Right forelimb (tissue), 1 donor: ENCODE results near the gene ANKS1B.

Experiments
- DNase-seq: peaks from one replicate; pipeline ENCODE4 v3.0.0-alpha.2; 2018

ANKS1B gene

GRCh38 chr12:99553461-99553860 is 431.3 kb downstream of the ANKS1B start:
- no peak for DNase-seq

- no peak for DNase-seq
These were observed 432.7 kb downstream of the ANKS1B start for GRCh38 chr12:99552022-99552421.

- DNase-seq, result no peak
These were observed 435.1 kb downstream of the ANKS1B start for GRCh38 chr12:99549651-99550050.

GRCh38 chr12:99549196-99549595 is 435.5 kb downstream of the ANKS1B start:
- no peak for DNase-seq

GRCh38 chr12:99544457-99544856 is 440.3 kb downstream of the ANKS1B start:
- DNase-seq, result no peak

- DNase-seq, result no peak
These were observed 454.8 kb downstream of the ANKS1B start for GRCh38 chr12:99529966-99530365.

GRCh38 chr12:99528478-99528877 is 456.3 kb downstream of the ANKS1B start:
- no peak for DNase-seq

- DNase-seq, result no peak
These were observed 460.9 kb downstream of the ANKS1B start for GRCh38 chr12:99523853-99524252.

- DNase-seq, result no peak
These were observed 462.3 kb downstream of the ANKS1B start for GRCh38 chr12:99522456-99522855.

GRCh38 chr12:99521664-99522063 is 463.1 kb downstream of the ANKS1B start:
- no peak for DNase-seq

- DNase-seq, result no peak
These were observed 471.7 kb downstream of the ANKS1B start for GRCh38 chr12:99513066-99513465.

- DNase-seq, result no peak
These were observed 478.9 kb downstream of the ANKS1B start for GRCh38 chr12:99505805-99506204.

- DNase-seq, result no peak
These were observed 486.0 kb downstream of the ANKS1B start for GRCh38 chr12:99498756-99499155.

GRCh38 chr12:99495799-99496198 is 488.9 kb downstream of the ANKS1B start:
- DNase-seq, result no peak

GRCh38 chr12:99493197-99493596 is 491.5 kb downstream of the ANKS1B start:
- DNase-seq, result no peak

GRCh38 chr12:99486277-99486676 is 498.5 kb downstream of the ANKS1B start:
- no peak for DNase-seq

- DNase-seq, result no peak
These were observed 505.6 kb downstream of the ANKS1B start for GRCh38 chr12:99479149-99479548.

GRCh38 chr12:99476956-99477355 is 507.8 kb downstream of the ANKS1B start:
- DNase-seq, result no peak

GRCh38 chr12:99455350-99456035 is 529.2 kb downstream of the ANKS1B start:
- DNase-seq, result no peak

- no peak for DNase-seq
These were observed 530.1 kb downstream of the ANKS1B start for GRCh38 chr12:99454539-99455172.

- DNase-seq, result no peak
These were observed 530.7 kb downstream of the ANKS1B start for GRCh38 chr12:99453836-99454538.

GRCh38 chr12:99450036-99450630 is 534.6 kb downstream of the ANKS1B start:
- no peak for DNase-seq

GRCh38 chr12:99444859-99445316 is 539.8 kb downstream of the ANKS1B start:
- no peak for DNase-seq

- DNase-seq, result no peak
These were observed 542.0 kb downstream of the ANKS1B start for GRCh38 chr12:99442758-99443157.
